ENCODE measurements around the gene ELOVL6.
"Not testable (repeated sequence)": the region's sequence is repeated elsewhere in the genome, so short reads cannot be mapped to it uniquely, and the experiment has no call there.

GRCh38 chr4:110078148-110078547 is 120.3 kb downstream of the ELOVL6 start:
- not testable (repeated sequence) for TF ChIP-seq CTCF (conservative IDR thresholded peaks at IDR 0.05; ENCODE audit: low read depth, low read length); EZH2 (IDR thresholded peaks at IDR 0.05; ENCODE audit: low read length, unreplicated experiment)
